Cerebellar nuclear complex (tissue), 1 donor: ENCODE data around the gene ZFAND2A.
"Not testable (repeated sequence)": the region's sequence is repeated elsewhere in the genome, so short reads cannot be mapped to it uniquely, and the experiment has no call there.

Experiments used
- DNase-seq, 2 experiments: peaks; one replicate each; lab custom pipeline; 2025; lab: John Stamatoyannopoulos, UW

Gene ZFAND2A

GRCh38 chr7:1175597-1175966 lies 15.6 kb upstream of the ZFAND2A start:
- no peak for DNase-seq

- no peak for DNase-seq
These were observed 15.0 kb upstream of the ZFAND2A start for GRCh38 chr7:1174881-1175596.

GRCh38 chr7:1174002-1174401 lies 14.0 kb upstream of the ZFAND2A start:
- DNase-seq = no peak

GRCh38 chr7:1172666-1173523 lies 12.9 kb upstream of the ZFAND2A start:
- DNase-seq = no peak

GRCh38 chr7:1171516-1171915 lies 11.5 kb upstream of the ZFAND2A start:
- not testable (repeated sequence) for DNase-seq

GRCh38 chr7:1170741-1171501 lies 10.9 kb upstream of the ZFAND2A start:
- no peak for DNase-seq

GRCh38 chr7:1169409-1170368 lies 9.7 kb upstream of the ZFAND2A start:
- peak in 1 of 2 experiments; percentile 25 for DNase-seq

GRCh38 chr7:1168422-1168821 lies 8.4 kb upstream of the ZFAND2A start:
- no peak for DNase-seq

GRCh38 chr7:1164436-1164835 lies 4.4 kb upstream of the ZFAND2A start:
- no peak for DNase-seq

- DNase-seq = no peak
These were observed 3.1 kb upstream of the ZFAND2A start for GRCh38 chr7:1163121-1163520.

GRCh38 chr7:1160670-1161021 lies 650 bp upstream of the ZFAND2A start:
- DNase-seq = no peak

- DNase-seq = not testable (repeated sequence)
These were observed 765 bp downstream of the ZFAND2A start for GRCh38 chr7:1159231-1159630.

- DNase-seq = no peak
These were observed 1.5 kb downstream of the ZFAND2A start for GRCh38 chr7:1158203-1159126.

- no peak for DNase-seq
These were observed 3.0 kb downstream of the ZFAND2A start for GRCh38 chr7:1156782-1157535.

- DNase-seq = not testable (repeated sequence)
These were observed 3.9 kb downstream of the ZFAND2A start for GRCh38 chr7:1155818-1156781.

- DNase-seq = no peak
These were observed 5.7 kb downstream of the ZFAND2A start for GRCh38 chr7:1154172-1154739.

- no peak for DNase-seq
These were observed 7.5 kb downstream of the ZFAND2A start for GRCh38 chr7:1152492-1152891.
